ENCODE data around the gene TGM1.

The TGM1 gene

DNA sequence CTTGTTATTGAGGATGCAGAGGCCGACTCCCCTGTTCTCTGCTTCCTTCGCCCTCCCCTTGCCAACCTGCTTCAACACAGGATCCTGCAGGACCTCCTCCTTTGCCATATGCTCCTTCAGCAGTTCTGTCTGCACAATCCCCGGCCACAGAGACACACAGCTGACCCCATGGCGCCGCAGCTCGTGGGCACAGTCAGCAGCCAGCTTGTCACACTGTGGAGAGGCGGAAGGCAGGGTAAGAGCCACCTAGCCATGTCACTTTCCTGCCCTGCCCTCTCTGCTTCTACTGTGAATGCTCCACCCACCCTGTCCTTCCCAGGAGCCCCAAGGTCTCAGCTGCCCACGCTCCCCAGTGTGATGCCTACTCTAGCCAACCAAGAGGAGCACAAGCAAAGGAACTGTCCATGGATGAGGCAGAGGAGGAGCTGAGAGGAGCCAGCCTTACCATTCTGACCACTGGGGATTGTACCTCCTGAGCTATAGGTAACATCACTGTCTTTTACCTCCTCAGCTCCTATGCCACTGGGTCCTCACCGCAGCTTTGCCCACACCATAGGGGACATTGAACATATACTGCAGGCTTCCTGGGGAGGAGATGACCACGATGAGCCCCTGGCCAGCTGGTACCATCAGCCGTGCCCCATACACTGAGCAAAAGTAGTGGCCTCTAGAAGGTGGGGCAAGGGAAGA is 29.3 kb upstream of the TGM1 start:
- POLR2A ChIA-PET, result no interaction called here
- TF ChIP-seq, protein P1, sequence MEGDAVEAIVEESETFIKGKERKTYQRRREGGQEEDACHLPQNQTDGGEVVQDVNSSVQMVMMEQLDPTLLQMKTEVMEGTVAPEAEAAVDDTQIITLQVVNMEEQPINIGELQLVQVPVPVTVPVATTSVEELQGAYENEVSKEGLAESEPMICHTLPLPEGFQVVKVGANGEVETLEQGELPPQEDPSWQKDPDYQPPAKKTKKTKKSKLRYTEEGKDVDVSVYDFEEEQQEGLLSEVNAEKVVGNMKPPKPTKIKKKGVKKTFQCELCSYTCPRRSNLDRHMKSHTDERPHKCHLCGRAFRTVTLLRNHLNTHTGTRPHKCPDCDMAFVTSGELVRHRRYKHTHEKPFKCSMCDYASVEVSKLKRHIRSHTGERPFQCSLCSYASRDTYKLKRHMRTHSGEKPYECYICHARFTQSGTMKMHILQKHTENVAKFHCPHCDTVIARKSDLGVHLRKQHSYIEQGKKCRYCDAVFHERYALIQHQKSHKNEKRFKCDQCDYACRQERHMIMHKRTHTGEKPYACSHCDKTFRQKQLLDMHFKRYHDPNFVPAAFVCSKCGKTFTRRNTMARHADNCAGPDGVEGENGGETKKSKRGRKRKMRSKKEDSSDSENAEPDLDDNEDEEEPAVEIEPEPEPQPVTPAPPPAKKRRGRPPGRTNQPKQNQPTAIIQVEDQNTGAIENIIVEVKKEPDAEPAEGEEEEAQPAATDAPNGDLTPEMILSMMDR (IDR thresholded peaks at IDR 0.05; ENCODE audit: insufficient read depth, low read length, missing control alignments), result no peak
- CTCF ChIA-PET, result interaction anchor here (1.0 to 5.2 kb wide), 7 partner anchors 9 to 76 kb away, joined by 3 to 34 read pairs (median 4); partner anchors contain the start of genes CIDEB, GMPR2, MDP1 and TINF2
- no peak overlapping the region for H3K4me3 ChIP-seq (ENCODE audit: low read depth, low read length)
- no peak for DNase-seq (ENCODE audit: low read depth, low spot score)

DNA sequence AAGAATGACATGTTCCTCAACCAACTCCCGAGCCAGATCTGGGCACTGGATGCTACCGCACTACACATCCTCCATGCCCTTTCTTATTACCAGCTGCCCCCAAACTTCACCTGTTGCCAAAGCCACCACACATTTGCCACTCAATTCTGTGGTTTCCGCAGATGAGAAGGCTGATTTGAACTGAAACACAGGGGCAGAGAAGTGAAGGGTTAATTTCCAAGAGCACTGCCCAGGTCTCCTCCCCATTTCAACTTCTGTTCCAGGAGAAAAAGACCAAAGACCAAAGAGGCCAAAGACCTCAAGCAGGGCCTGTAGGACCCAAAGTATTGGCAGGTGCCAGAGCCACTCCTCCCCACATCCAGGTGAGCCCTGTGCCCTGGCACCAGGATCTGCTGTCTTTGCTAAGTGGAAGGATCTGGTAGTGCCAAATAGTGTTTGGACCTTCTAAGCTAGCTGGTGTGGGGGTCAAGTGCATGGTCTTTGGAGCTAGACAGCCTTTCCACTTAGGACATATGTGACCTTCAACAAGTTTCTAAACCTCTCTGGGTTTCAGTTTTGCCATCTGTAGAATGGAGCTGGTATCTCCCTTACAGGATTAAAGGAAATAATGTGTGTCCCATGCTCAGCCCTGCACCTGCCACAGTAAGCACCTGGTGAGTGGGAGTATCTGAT is 28.6 kb upstream of the TGM1 start:
- no peak for DNase-seq (ENCODE audit: low read depth, low spot score)
- TF ChIP-seq, protein P1 (IDR thresholded peaks at IDR 0.05; ENCODE audit: insufficient read depth, low read length, missing control alignments), result no peak
- no peak overlapping the region for H3K4me3 ChIP-seq (ENCODE audit: low read depth, low read length)
- POLR2A ChIA-PET, result no interaction called here
- CTCF ChIA-PET, result interaction anchor here (1.6 to 5.2 kb wide), 5 partner anchors 9 to 76 kb away, joined by 4 to 34 read pairs (median 13); partner anchors contain the start of genes CIDEB, MDP1 and TINF2

DNA sequence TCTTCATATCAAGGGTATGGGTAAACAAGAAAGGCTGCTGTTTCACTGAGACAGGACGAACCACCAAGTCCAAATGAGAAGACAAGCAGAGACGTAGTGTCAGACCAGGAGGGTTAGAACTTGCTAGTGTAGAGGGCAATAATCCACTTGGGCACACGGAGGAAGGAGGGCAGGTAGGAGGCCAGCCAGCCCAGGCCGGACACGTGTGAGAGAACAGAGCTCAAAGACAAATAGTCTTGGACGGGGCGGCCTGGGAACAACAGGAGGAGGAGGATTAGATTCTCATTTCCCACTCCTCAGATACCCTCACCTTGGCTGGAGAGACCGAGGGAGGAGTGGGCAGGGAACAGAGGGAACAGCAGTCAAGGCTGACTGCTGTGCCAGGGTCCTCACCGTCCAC is 27.8 kb upstream of the TGM1 start:
- ChIA-PET POLR2A (no interaction called here), CTCF (interaction anchor here (0.9 to 5.2 kb wide), 4 partner anchors 8 to 48 kb away, joined by 3 to 34 read pairs (median 6); partner anchors contain the start of genes CIDEB and TINF2)
- no peak for DNase-seq (ENCODE audit: low read depth, low spot score)
- H3K4me3 ChIP-seq (ENCODE audit: low read depth, low read length), result no peak overlapping the region
- TF ChIP-seq, protein P1 (IDR thresholded peaks at IDR 0.05; ENCODE audit: insufficient read depth, low read length, missing control alignments), result no peak

DNA sequence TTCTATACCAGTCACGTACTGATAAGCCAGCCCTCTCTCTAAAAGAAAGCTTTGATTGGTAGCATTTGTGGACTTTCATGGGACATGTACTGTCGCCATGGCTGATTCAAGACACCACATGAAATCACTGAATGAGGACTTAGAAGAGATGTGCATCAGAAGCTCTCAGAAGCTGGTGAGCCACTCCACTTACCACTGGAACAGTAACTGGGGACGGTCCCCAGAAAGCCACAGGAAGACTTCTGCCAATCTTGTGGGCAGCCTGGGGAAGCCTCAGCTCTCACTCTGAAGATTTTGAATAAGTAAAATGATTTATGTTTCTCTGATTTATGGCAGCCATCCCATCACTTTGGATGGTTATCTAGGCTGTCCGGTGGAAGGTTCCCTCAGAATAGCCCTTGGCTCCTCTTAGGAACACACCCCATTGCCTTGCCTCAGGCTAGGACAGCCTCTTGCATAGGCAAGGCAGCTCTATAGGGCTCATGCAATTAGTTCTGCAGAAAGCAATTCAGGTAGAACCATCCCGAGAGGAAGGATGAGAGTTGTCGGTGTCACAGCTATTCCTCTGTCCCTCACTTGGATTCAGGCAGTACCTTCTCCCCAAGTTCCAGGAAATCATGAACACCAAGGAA is 26.8 kb upstream of the TGM1 start:
- TF ChIP-seq, protein P1 (IDR thresholded peaks at IDR 0.05; ENCODE audit: insufficient read depth, low read length, missing control alignments), result no peak

DNA sequence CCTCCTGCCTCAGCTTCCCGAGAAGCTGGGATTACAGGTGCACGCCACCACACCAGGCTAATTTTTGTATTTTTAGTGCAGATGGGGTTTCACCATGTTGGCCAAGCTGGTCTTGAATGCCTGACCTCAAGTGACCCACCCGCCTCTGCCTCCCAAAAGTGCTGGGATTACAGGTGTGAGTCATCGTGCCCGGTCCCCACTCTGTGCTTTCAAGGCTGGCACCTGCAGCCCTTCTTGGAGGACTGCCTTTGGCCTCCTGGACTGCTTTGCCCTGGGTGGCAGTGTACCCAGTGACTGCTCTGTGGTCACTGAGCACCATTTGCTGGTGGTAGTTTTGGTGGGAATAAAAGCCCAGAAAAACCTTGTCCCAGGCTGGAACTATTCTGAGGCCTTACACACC is 24.0 kb upstream of the TGM1 start:
- DNase-seq (ENCODE audit: low read depth, low spot score), result no peak
- TF ChIP-seq, protein P1 (IDR thresholded peaks at IDR 0.05; ENCODE audit: insufficient read depth, low read length, missing control alignments), result no peak
- ChIA-PET CTCF (interaction anchor here (3.1 kb wide), 1 partner anchor 11 kb away, joined by 20 read pairs; no protein-coding TSS in a partner anchor), POLR2A (no interaction called here)
- H3K4me3 ChIP-seq (ENCODE audit: low read depth, low read length), result no peak overlapping the region

More for the DNA sequence above, 26.8 kb upstream of the TGM1 start:
- DNase-seq (ENCODE audit: low read depth, low spot score), result no peak
- no peak overlapping the region for H3K4me3 ChIP-seq (ENCODE audit: low read depth, low read length)
- POLR2A ChIA-PET, result no interaction called here
- CTCF ChIA-PET, result interaction anchor here (1.3 to 5.2 kb wide), 4 partner anchors 9 to 47 kb away, joined by 3 to 34 read pairs (median 6); partner anchors contain the start of genes CIDEB and TINF2

DNA sequence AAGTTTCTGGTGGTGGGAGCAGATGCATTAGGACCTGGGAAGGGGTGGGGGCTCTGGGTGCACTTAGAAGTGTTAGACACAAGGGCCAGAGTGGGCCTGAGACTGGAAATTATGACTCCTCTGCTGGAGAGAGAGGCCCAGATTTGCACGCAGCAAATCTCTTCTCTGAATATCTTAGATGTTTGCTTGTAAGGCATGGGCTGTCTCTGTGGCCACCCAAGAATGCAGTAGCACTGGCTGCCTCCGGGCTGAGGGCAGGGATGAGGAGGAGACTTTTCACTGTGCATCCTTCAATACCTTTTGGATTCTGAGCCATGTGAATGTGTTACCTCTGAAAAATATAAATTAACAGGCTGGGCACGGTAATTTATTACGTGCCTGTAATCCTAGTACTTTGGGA is 22.4 kb upstream of the TGM1 start:
- TF ChIP-seq, protein P1 (IDR thresholded peaks at IDR 0.05; ENCODE audit: insufficient read depth, low read length, missing control alignments), result no peak
- no peak overlapping the region for H3K4me3 ChIP-seq (ENCODE audit: low read depth, low read length)
- CTCF ChIA-PET, result interaction anchor here (1.6 to 3.1 kb wide), 3 partner anchors 12 to 22 kb away, joined by 6 to 20 read pairs (median 12); partner anchors contain the start of genes CIDEB and RABGGTA
- POLR2A ChIA-PET, result no interaction called here
- peak; percentile 19 for DNase-seq (ENCODE audit: low read depth, low spot score)

All from AG04449 (cell line).